Mesodermal cell (in vitro differentiated cells): ENCODE results near the gene CDK2.
"Not testable (repeated sequence)": the region's sequence is repeated elsewhere in the genome, so short reads cannot be mapped to it uniquely, and the experiment has no call there.

Source experiments
- H3K27ac ChIP-seq: 2 replicates; pipeline ENCODE4 v1.7.0; 2013; ENCODE audit warnings: mild to moderate bottlenecking, low read depth, low read length, moderate library complexity; ENCODE audit not compliant: severe bottlenecking
- H3K36me3 ChIP-seq: 2 replicates; pipeline ENCODE4 v1.7.1; 2013; ENCODE audit warnings: mild to moderate bottlenecking, low read length, moderate library complexity; ENCODE audit not compliant: control insufficient read depth, insufficient read depth
- H3K4me1 ChIP-seq: one replicate; pipeline ENCODE4 v1.7.1; 2013; ENCODE audit warnings: mild to moderate bottlenecking, low read length; ENCODE audit not compliant: insufficient read depth, control insufficient read depth, poor library complexity, severe bottlenecking
- H3K4me3 ChIP-seq: 2 replicates; pipeline ENCODE4 v1.7.0; 2013; ENCODE audit warnings: low read length, control low read depth, mild to moderate bottlenecking; ENCODE audit not compliant: insufficient read depth, poor library complexity, severe bottlenecking; ENCODE audit errors: extremely low read depth
- H3K9me3 ChIP-seq: 2 replicates; pipeline ENCODE4 v1.7.1; 2013; ENCODE audit warnings: mild to moderate bottlenecking, low read length, moderate library complexity; ENCODE audit not compliant: control insufficient read depth
- whole genome bisulfite sequencing, 2 experiments: methylation state at CpG; one replicate each; pipeline ENCODE4 v1.1.5; 2013; ENCODE audit warnings: missing lambda C conversion rate in 2 of 2; ENCODE audit not compliant: insufficient coverage in 2 of 2; 5-methylcytosine and 5-hydroxymethylcytosine counted together

CDK2 gene

GRCh38 chr12:55981882-55982281 is 15.3 kb downstream of the CDK2 start:
- H3K36me3 ChIP-seq = peaks cover 95% of the 10 kb centered on the region
- not testable (repeated sequence) for H3K9me3 ChIP-seq, H3K27ac ChIP-seq, H3K4me1 ChIP-seq, H3K4me3 ChIP-seq
- 69 to 71% methylated on average over 4 of the region's 5 CpGs for WGBS, 2 experiments

DNA sequence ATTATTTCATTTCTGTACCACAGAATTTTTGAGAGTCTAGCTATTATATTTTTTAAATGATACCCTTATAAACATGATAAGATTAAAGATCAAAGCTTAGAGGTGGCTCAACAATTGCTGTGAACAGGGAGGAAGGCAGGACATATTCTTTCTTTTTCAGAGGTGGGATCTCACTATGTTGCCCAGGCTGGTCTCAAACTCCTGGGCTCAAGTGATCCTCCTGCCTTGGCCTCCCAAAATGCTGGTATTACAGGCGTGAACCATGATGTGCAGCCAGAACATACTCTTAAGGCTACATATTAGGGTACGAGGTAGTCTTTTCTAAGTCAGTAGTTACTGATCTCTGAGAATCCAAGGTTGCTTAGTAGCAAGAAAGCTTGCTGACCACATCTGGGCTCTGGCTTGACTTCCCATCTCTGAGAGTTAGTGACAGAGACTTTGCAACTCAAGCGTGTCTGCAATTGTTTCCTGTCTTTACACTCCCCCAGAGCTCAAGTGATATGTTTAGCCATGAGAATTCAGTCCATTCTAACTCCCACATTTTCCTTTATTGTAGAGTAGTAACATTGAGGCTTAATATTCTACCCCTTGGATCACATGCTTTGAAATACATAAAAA is 15.8 kb downstream of the CDK2 start:
- H3K4me1 ChIP-seq = no peaks in the 10 kb centered on the region
- no peak overlapping the region for H3K27ac ChIP-seq
- no peak overlapping the region for H3K4me3 ChIP-seq
- H3K36me3 ChIP-seq = peaks cover 95% of the 10 kb centered on the region
- 95 to 100% methylated on average over 2 of the region's 3 CpGs for WGBS, 2 experiments
- no peaks in the 10 kb centered on the region for H3K9me3 ChIP-seq

GRCh38 chr12:55983232-55983842 is 16.7 kb downstream of the CDK2 start:
- Histone ChIP-seq H3K9me3 (no peaks in the 10 kb centered on the region), H3K27ac (no peak overlapping the region), H3K4me3 (no peak overlapping the region), H3K36me3 (peaks cover 95% of the 10 kb centered on the region), H3K4me1 (no peaks in the 10 kb centered on the region)
- 100% methylated on average over 2 of the region's 4 CpGs; no CpG with 5 or more reads in 1 of the 2 experiments for WGBS, 2 experiments

- H3K4me3 ChIP-seq = no peak overlapping the region
- no peak overlapping the region for H3K27ac ChIP-seq
- no peaks in the 10 kb centered on the region for H3K9me3 ChIP-seq
- peaks cover 96% of the 10 kb centered on the region for H3K36me3 ChIP-seq
- WGBS, 2 experiments = 80 to 84% methylated on average over 1 to 2 of the region's 2 CpGs
- no peaks in the 10 kb centered on the region for H3K4me1 ChIP-seq
Measured at GRCh38 chr12:55984861-55985260, 18.2 kb downstream of the CDK2 start.

- WGBS, 2 experiments = 100% methylated on average over 2 of the region's 4 CpGs; no CpG with 5 or more reads in 1 of the 2 experiments
- peaks cover 96% of the 10 kb centered on the region for H3K36me3 ChIP-seq
- no peaks in the 10 kb centered on the region for H3K9me3 ChIP-seq
- H3K4me1 ChIP-seq = no peaks in the 10 kb centered on the region
- H3K4me3 ChIP-seq = no peak overlapping the region
- H3K27ac ChIP-seq = no peak overlapping the region
Measured at GRCh38 chr12:55985341-55985740, 18.7 kb downstream of the CDK2 start.

- H3K36me3 ChIP-seq = peaks cover 97% of the 10 kb centered on the region
- not testable (repeated sequence) for H3K4me3 ChIP-seq, H3K9me3 ChIP-seq, H3K27ac ChIP-seq, H3K4me1 ChIP-seq
- WGBS, 2 experiments = 93 to 100% methylated on average over 6 of the region's 7 CpGs
Measured at GRCh38 chr12:55985976-55986375, 19.3 kb downstream of the CDK2 start.

DNA sequence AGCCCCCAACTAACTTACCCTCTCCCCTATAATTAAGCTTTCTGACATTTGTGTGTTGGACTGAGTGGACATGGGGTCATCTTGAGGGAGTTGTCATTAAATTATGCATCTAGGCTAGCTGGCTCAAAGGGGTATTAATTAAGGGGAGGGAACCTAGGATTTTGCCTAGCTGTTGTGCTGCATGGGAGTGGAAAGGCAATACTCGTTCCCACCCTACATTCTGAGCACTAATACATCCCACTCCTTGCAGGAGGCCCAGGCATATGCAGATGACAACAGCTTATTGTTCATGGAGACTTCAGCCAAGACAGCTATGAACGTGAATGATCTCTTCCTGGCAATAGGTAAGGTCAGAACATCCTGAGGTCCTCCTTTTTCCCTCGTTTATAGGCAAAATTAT is 24.5 kb downstream of the CDK2 start:
- H3K4me3 ChIP-seq = no peak overlapping the region
- H3K27ac ChIP-seq = no peak overlapping the region
- H3K9me3 ChIP-seq = no peaks in the 10 kb centered on the region
- 93 to 94% methylated on average over 2 to 3 of the region's 3 CpGs for WGBS, 2 experiments
- peaks cover 92% of the 10 kb centered on the region for H3K36me3 ChIP-seq
- H3K4me1 ChIP-seq = peaks cover 5% of the 10 kb centered on the region

- WGBS, 2 experiments = 80% methylated on average over 1 to 2 of the region's 4 CpGs
- Histone ChIP-seq H3K27ac (no peak overlapping the region), H3K4me1 (peaks cover 5% of the 10 kb centered on the region), H3K9me3 (no peaks in the 10 kb centered on the region), H3K36me3 (peaks cover 70% of the 10 kb centered on the region), H3K4me3 (no peak overlapping the region)
Measured at GRCh38 chr12:55993230-55993853, 26.7 kb downstream of the CDK2 start.

GRCh38 chr12:55995366-55995765 is 28.7 kb downstream of the CDK2 start:
- no peak overlapping the region for H3K27ac ChIP-seq
- peaks cover 50% of the 10 kb centered on the region for H3K36me3 ChIP-seq
- no peaks in the 10 kb centered on the region for H3K9me3 ChIP-seq
- WGBS, 2 experiments = 89 to 97% methylated on average over 6 of the region's 8 CpGs
- H3K4me3 ChIP-seq = no peak overlapping the region
- peaks cover 5% of the 10 kb centered on the region for H3K4me1 ChIP-seq

- Histone ChIP-seq H3K4me1 (peaks cover 5% of the 10 kb centered on the region), H3K36me3 (peaks cover 45% of the 10 kb centered on the region), H3K27ac (peak overlapping the region; percentile 4), H3K9me3 (no peaks in the 10 kb centered on the region), H3K4me3 (peak overlapping the region; percentile 64)
- WGBS, 2 experiments = 86 to 89% methylated on average over 10 of the region's 14 CpGs
Measured at GRCh38 chr12:55996201-55996714, 29.6 kb downstream of the CDK2 start.
